Measurements from ENCODE around the gene OVCH2.
A peak's percentile ranks its signal among the peaks of the same experiment; 100 is the strongest.

- peak; percentile 76 for TF ChIP-seq CTCF (IDR thresholded peaks at IDR 0.05; ENCODE audit: borderline replicate concordance, extremely low read depth, low read length, poor library complexity, severe bottlenecking)
- no peak for TF ChIP-seq EZH2 (IDR thresholded peaks at IDR 0.05; ENCODE audit: borderline replicate concordance, low read depth, low read length, severe bottlenecking)
These were observed 40.6 kb downstream of the OVCH2 start for GRCh38 chr11:7665473-7666291.

All from DND-41 (cell line).